Liver (tissue), 9 donors: Measurements from ENCODE around the gene LGALS14. TPM values are rescaled to one million over a fixed set of nuclear protein-coding genes. Genes with fewer than 3 reads are reported as not detected.

ENCODE experiments used
- DNase-seq: peaks from one replicate; pipeline ENCODE4 v3.0.0-alpha.2; 2017; ENCODE audit warnings: low spot score
- H3K27ac ChIP-seq, 2 donors: one replicate each; pipeline ENCODE4 v1.7.0; 2013; ENCODE audit warnings: inconsistent platforms in 2 of 2, low read length in 2 of 2, control low read depth in 1 of 2, low read depth in 1 of 2, mild to moderate bottlenecking in 1 of 2
- H3K27me3 ChIP-seq, 4 donors: one replicate each; pipeline versions ENCODE4 v1.6.1 to v1.7.0; 2013; ENCODE audit warnings: low read length in 3 of 4, inconsistent platforms in 1 of 4, mild to moderate bottlenecking in 1 of 4, moderate library complexity in 1 of 4; ENCODE audit not compliant: control insufficient read depth in 4 of 4, insufficient read depth in 4 of 4
- H3K36me3 ChIP-seq, 4 donors: one replicate each; pipeline versions ENCODE4 v1.6.1 to v1.7.0; 2013; ENCODE audit warnings: low read length in 3 of 4, mild to moderate bottlenecking in 3 of 4, low read depth in 1 of 4, moderate library complexity in 1 of 4; ENCODE audit not compliant: control insufficient read depth in 4 of 4, insufficient read depth in 3 of 4
- H3K4me1 ChIP-seq, 4 donors: one replicate each; pipeline versions ENCODE4 v1.6.1 to v1.7.0; 2013; ENCODE audit warnings: low read length in 3 of 4, mild to moderate bottlenecking in 3 of 4, moderate library complexity in 1 of 4; ENCODE audit not compliant: control insufficient read depth in 4 of 4, insufficient read depth in 4 of 4
- H3K4me3 ChIP-seq, 3 donors: one replicate each; pipeline versions ENCODE4 v1.6.1 to v1.7.0; 2013; ENCODE audit warnings: low read length in 3 of 3, control low read depth in 1 of 3, low read depth in 1 of 3, mild to moderate bottlenecking in 1 of 3
- H3K9ac ChIP-seq, 2 donors: one replicate each; pipeline ENCODE4 v1.7.0; 2013; ENCODE audit warnings: low read length in 2 of 2, mild to moderate bottlenecking in 2 of 2, moderate library complexity in 2 of 2, control low read depth in 1 of 2, low read depth in 1 of 2
- H3K9me3 ChIP-seq, 4 donors: one replicate each; pipeline versions ENCODE4 v1.6.1 to v1.7.0; 2013; ENCODE audit warnings: low read length in 3 of 4; ENCODE audit not compliant: control insufficient read depth in 4 of 4
- ATF3 ChIP-seq: IDR thresholded peaks from 2 replicates; pipeline ENCODE4 v1.6.1; 2016; ENCODE audit warnings: antibody characterized with exemption
- CTCF ChIP-seq: fragments of 150-350 bp; IDR thresholded peaks from 2 replicates; pipeline ENCODE4 v1.5.1; 2017; ENCODE audit warnings: improper control_type of control experiment, low read depth, low read length; ENCODE audit not compliant: missing input control
- EGR1 ChIP-seq, 2 donors: IDR thresholded peaks; 2 replicates each; pipeline ENCODE4 v1.6.1; 2016 to 2018; ENCODE audit warnings: antibody characterized with exemption in 2 of 2, low read depth in 2 of 2
- FOXA1 ChIP-seq: IDR thresholded peaks from 2 replicates; pipeline ENCODE4 v1.6.1; 2016; ENCODE audit warnings: antibody characterized with exemption
- FOXA2 ChIP-seq: IDR thresholded peaks from 2 replicates; pipeline ENCODE4 v1.6.1; 2016; ENCODE audit warnings: antibody characterized with exemption
- GABPA ChIP-seq, 2 donors: IDR thresholded peaks in 1 of 2; conservative IDR thresholded peaks in 1 of 2; 2 replicates each; pipeline ENCODE4 v1.6.1; 2016; ENCODE audit warnings: antibody characterized with exemption in 2 of 2, mild to moderate bottlenecking in 1 of 2, moderate library complexity in 1 of 2
- HNF4A ChIP-seq, 2 donors: conservative IDR thresholded peaks; 2 replicates each; pipeline ENCODE4 v1.6.1; 2016; ENCODE audit warnings: antibody characterized with exemption in 2 of 2, mild to moderate bottlenecking in 2 of 2
- HNF4G ChIP-seq: IDR thresholded peaks from 2 replicates; pipeline ENCODE4 v1.6.1; 2016; ENCODE audit warnings: antibody characterized with exemption
- MAX ChIP-seq: IDR thresholded peaks from 2 replicates; pipeline ENCODE4 v1.6.1; 2016; ENCODE audit warnings: antibody characterized with exemption
- NR2F2 ChIP-seq: IDR thresholded peaks from 2 replicates; pipeline ENCODE4 v1.6.1; 2016; ENCODE audit warnings: antibody characterized with exemption
- RAD21 ChIP-seq, 2 donors: IDR thresholded peaks; 2 replicates each; pipeline ENCODE4 v1.6.1; 2016; ENCODE audit warnings: antibody characterized with exemption in 2 of 2, mild to moderate bottlenecking in 2 of 2
- REST ChIP-seq: IDR thresholded peaks from 2 replicates; pipeline ENCODE4 v1.6.1; 2016; ENCODE audit warnings: antibody characterized with exemption, mild to moderate bottlenecking
- SP1 ChIP-seq: IDR thresholded peaks from 2 replicates; pipeline ENCODE4 v1.6.1; 2018; ENCODE audit warnings: antibody characterized with exemption, mild to moderate bottlenecking
- TAF1 ChIP-seq: conservative IDR thresholded peaks from 2 replicates; pipeline ENCODE4 v1.6.1; 2016; ENCODE audit warnings: antibody characterized with exemption, mild to moderate bottlenecking
- YY1 ChIP-seq: IDR thresholded peaks from 2 replicates; pipeline ENCODE4 v1.6.1; 2016; ENCODE audit warnings: antibody characterized with exemption, mild to moderate bottlenecking
- ZBTB33 ChIP-seq: IDR thresholded peaks from 2 replicates; pipeline ENCODE4 v1.6.1; 2016; ENCODE audit warnings: antibody characterized with exemption
- WGBS: extraction: QIAGEN DNeasy Blood & Tissue Kit; methylation state at CpG from one replicate; pipeline ENCODE4 v1.1.7; 2013; 5-methylcytosine and 5-hydroxymethylcytosine counted together
- polyA plus RNA-seq, 2 donors: library from polyadenylated mRNA; stranded (reverse) in 1 of 2; unstranded in 1 of 2; fragments of 200-250 nt in 1 of 2; fragments of >200 nt in 1 of 2; fragmentation: Nextera tagmentation in 1 of 2; extraction: Ambion mirVana in 1 of 2; gene quantifications; one replicate each; pipeline versions ENCODE4 v1.2.1 to v1.2.3, GENCODE V29; 2013 to 2015
- total RNA-seq, 2 donors: library from RNA; depleted of rRNA; stranded (reverse); fragments of >200 nt; gene quantifications; one replicate each; pipeline ENCODE4 v1.2.3, GENCODE V29; 2014
- donor health status: healthy.
- donor health status: healthy.
- donor health status: healthy.
- donor health status: healthy.
- donor health status: healthy.

LGALS14 gene
- total and polyA plus RNA-seq, 4 donors, result not detected

- TF ChIP-seq GABPA (IDR thresholded peaks at IDR 0.05 in 1 of 2, conservative IDR thresholded peaks at IDR 0.05 in 1 of 2), result no peak
- no peak for TF ChIP-seq YY1
- no peak for TF ChIP-seq TAF1
- no peak for TF ChIP-seq EGR1 (IDR thresholded peaks at IDR 0.05; ENCODE audit: low read depth in 2 of 2)
- no peak for TF ChIP-seq SP1
- no peak for TF ChIP-seq REST
- no peak for TF ChIP-seq ZBTB33
- no peak for TF ChIP-seq FOXA2
- no peak for TF ChIP-seq ATF3
- no peak for TF ChIP-seq MAX
- no peak for TF ChIP-seq FOXA1
- TF ChIP-seq HNF4G, result no peak
- no peak for TF ChIP-seq RAD21 (IDR thresholded peaks at IDR 0.05)
- no peak for TF ChIP-seq HNF4A (conservative IDR thresholded peaks at IDR 0.05)
- TF ChIP-seq CTCF, result no peak
- Histone ChIP-seq H3K4me3 (no peak overlapping the region), H3K36me3 (no peaks in the 10 kb centered on the region), H3K9ac (no peak overlapping the region), H3K27me3 (peaks cover 0 to 2% (median 0%) of the 10 kb centered on the region in 4 donors), H3K27ac (no peak overlapping the region), H3K9me3 (no peaks in the 10 kb centered on the region), H3K4me1 (no peaks in the 10 kb centered on the region)
- WGBS, result 62% methylated on average over 8 of the region's 8 CpGs
- no peak for DNase-seq
Measured at GRCh38 chr19:39705578-39706188, 1.4 kb downstream of the LGALS14 start.

GRCh38 chr19:39708594-39708993 is 4.3 kb downstream of the LGALS14 start:
- no peaks in the 10 kb centered on the region for H3K36me3 ChIP-seq
- H3K27me3 ChIP-seq, result peaks cover 0 to 2% (median 0%) of the 10 kb centered on the region in 4 donors
- H3K4me1 ChIP-seq, result no peaks in the 10 kb centered on the region
- WGBS, result 71% methylated on average over 6 of the region's 6 CpGs
- no peak overlapping the region for H3K9ac ChIP-seq
- no peak overlapping the region for H3K27ac ChIP-seq
- DNase-seq, result no peak
- no peak overlapping the region for H3K4me3 ChIP-seq
- H3K9me3 ChIP-seq, result peaks cover 0 to 2% (median 0%) of the 10 kb centered on the region in 4 donors
- TF ChIP-seq MAX, result no peak
- no peak for TF ChIP-seq ZBTB33
- TF ChIP-seq ATF3, result no peak
- no peak for TF ChIP-seq HNF4G
- TF ChIP-seq REST, result no peak
- no peak for TF ChIP-seq GABPA (IDR thresholded peaks at IDR 0.05 in 1 of 2, conservative IDR thresholded peaks at IDR 0.05 in 1 of 2)
- no peak for TF ChIP-seq NR2F2
- TF ChIP-seq HNF4A (conservative IDR thresholded peaks at IDR 0.05), result no peak
- TF ChIP-seq SP1, result no peak
- TF ChIP-seq FOXA2, result no peak
